NCI-H1417 (cell line): ENCODE results near the gene GATA6.

Source experiments
- DNase-seq, 3 experiments: peaks; one replicate each; lab custom pipeline; 2025; lab: John Stamatoyannopoulos, UW

GATA6 gene

GRCh38 chr18:22166069-22166950, 3.1 kb upstream of the GATA6 start:
- DNase-seq: no peak

GRCh38 chr18:22167091-22167470, 2.3 kb upstream of the GATA6 start:
- no peak for DNase-seq

GRCh38 chr18:22167471-22168241, 1.7 kb upstream of the GATA6 start:
- DNase-seq: peak in 1 of 3 experiments; percentile 7

GRCh38 chr18:22168360-22168921, 948 bp upstream of the GATA6 start:
- DNase-seq: no peak

- peak in 2 of 3 experiments; percentile 11 to 32 for DNase-seq
Observed at GRCh38 chr18:22169889-22170420, 566 bp downstream of the GATA6 start.

- peak; percentile 1 to 40 (median 37) for DNase-seq
Observed at GRCh38 chr18:22170421-22171257, 1.2 kb downstream of the GATA6 start.

GRCh38 chr18:22171258-22172119, 2.1 kb downstream of the GATA6 start:
- DNase-seq: no peak

- no peak for DNase-seq
Observed at GRCh38 chr18:22172120-22172582, 2.8 kb downstream of the GATA6 start.

- no peak for DNase-seq
Observed at GRCh38 chr18:22172594-22173049, 3.2 kb downstream of the GATA6 start.

- DNase-seq: no peak
Observed at GRCh38 chr18:22173221-22173927, 4.0 kb downstream of the GATA6 start.

- no peak for DNase-seq
Observed at GRCh38 chr18:22173928-22174301, 4.5 kb downstream of the GATA6 start.

GRCh38 chr18:22174341-22175145, 5.2 kb downstream of the GATA6 start:
- DNase-seq: no peak

GRCh38 chr18:22175346-22175745, 6.0 kb downstream of the GATA6 start:
- DNase-seq: no peak

- no peak for DNase-seq
Observed at GRCh38 chr18:22176420-22177326, 7.3 kb downstream of the GATA6 start.

- no peak for DNase-seq
Observed at GRCh38 chr18:22177327-22177871, 8.0 kb downstream of the GATA6 start.

- DNase-seq: no peak
Observed at GRCh38 chr18:22179174-22179573, 9.8 kb downstream of the GATA6 start.

- DNase-seq: no peak
Observed at GRCh38 chr18:22179631-22180030, 10.2 kb downstream of the GATA6 start.

GRCh38 chr18:22180722-22181121, 11.3 kb downstream of the GATA6 start:
- DNase-seq: no peak
